Liver (tissue), 9 donors: Measurements from ENCODE around the gene SOHLH1. TPM values are rescaled to one million over a fixed set of nuclear protein-coding genes. Genes with fewer than 3 reads are reported as not detected.

ENCODE experiments used
- DNase-seq: peaks from one replicate; pipeline ENCODE4 v3.0.0-alpha.2; 2017; ENCODE audit warnings: low spot score
- H3K27ac ChIP-seq, 2 donors: one replicate each; pipeline ENCODE4 v1.7.0; 2013; ENCODE audit warnings: inconsistent platforms in 2 of 2, low read length in 2 of 2, control low read depth in 1 of 2, low read depth in 1 of 2, mild to moderate bottlenecking in 1 of 2
- H3K27me3 ChIP-seq, 4 donors: one replicate each; pipeline versions ENCODE4 v1.6.1 to v1.7.0; 2013; ENCODE audit warnings: low read length in 3 of 4, inconsistent platforms in 1 of 4, mild to moderate bottlenecking in 1 of 4, moderate library complexity in 1 of 4; ENCODE audit not compliant: control insufficient read depth in 4 of 4, insufficient read depth in 4 of 4
- H3K36me3 ChIP-seq, 4 donors: one replicate each; pipeline versions ENCODE4 v1.6.1 to v1.7.0; 2013; ENCODE audit warnings: low read length in 3 of 4, mild to moderate bottlenecking in 3 of 4, low read depth in 1 of 4, moderate library complexity in 1 of 4; ENCODE audit not compliant: control insufficient read depth in 4 of 4, insufficient read depth in 3 of 4
- H3K4me1 ChIP-seq, 4 donors: one replicate each; pipeline versions ENCODE4 v1.6.1 to v1.7.0; 2013; ENCODE audit warnings: low read length in 3 of 4, mild to moderate bottlenecking in 3 of 4, moderate library complexity in 1 of 4; ENCODE audit not compliant: control insufficient read depth in 4 of 4, insufficient read depth in 4 of 4
- H3K4me3 ChIP-seq, 3 donors: one replicate each; pipeline versions ENCODE4 v1.6.1 to v1.7.0; 2013; ENCODE audit warnings: low read length in 3 of 3, control low read depth in 1 of 3, low read depth in 1 of 3, mild to moderate bottlenecking in 1 of 3
- H3K9ac ChIP-seq, 2 donors: one replicate each; pipeline ENCODE4 v1.7.0; 2013; ENCODE audit warnings: low read length in 2 of 2, mild to moderate bottlenecking in 2 of 2, moderate library complexity in 2 of 2, control low read depth in 1 of 2, low read depth in 1 of 2
- H3K9me3 ChIP-seq, 4 donors: one replicate each; pipeline versions ENCODE4 v1.6.1 to v1.7.0; 2013; ENCODE audit warnings: low read length in 3 of 4; ENCODE audit not compliant: control insufficient read depth in 4 of 4
- EGR1 ChIP-seq, 2 donors: IDR thresholded peaks; 2 replicates each; pipeline ENCODE4 v1.6.1; 2016 to 2018; ENCODE audit warnings: antibody characterized with exemption in 2 of 2, low read depth in 2 of 2
- FOXA1 ChIP-seq: IDR thresholded peaks from 2 replicates; pipeline ENCODE4 v1.6.1; 2016; ENCODE audit warnings: antibody characterized with exemption
- FOXA2 ChIP-seq: IDR thresholded peaks from 2 replicates; pipeline ENCODE4 v1.6.1; 2016; ENCODE audit warnings: antibody characterized with exemption
- GABPA ChIP-seq, 2 donors: IDR thresholded peaks in 1 of 2; conservative IDR thresholded peaks in 1 of 2; 2 replicates each; pipeline ENCODE4 v1.6.1; 2016; ENCODE audit warnings: antibody characterized with exemption in 2 of 2, mild to moderate bottlenecking in 1 of 2, moderate library complexity in 1 of 2
- HNF4A ChIP-seq, 2 donors: conservative IDR thresholded peaks; 2 replicates each; pipeline ENCODE4 v1.6.1; 2016; ENCODE audit warnings: antibody characterized with exemption in 2 of 2, mild to moderate bottlenecking in 2 of 2
- HNF4G ChIP-seq: IDR thresholded peaks from 2 replicates; pipeline ENCODE4 v1.6.1; 2016; ENCODE audit warnings: antibody characterized with exemption
- JUND ChIP-seq, 2 donors: IDR thresholded peaks; 2 replicates each; pipeline ENCODE4 v1.6.1; 2016; ENCODE audit warnings: antibody characterized with exemption in 2 of 2
- NR2F2 ChIP-seq: IDR thresholded peaks from 2 replicates; pipeline ENCODE4 v1.6.1; 2016; ENCODE audit warnings: antibody characterized with exemption
- RAD21 ChIP-seq, 2 donors: IDR thresholded peaks; 2 replicates each; pipeline ENCODE4 v1.6.1; 2016; ENCODE audit warnings: antibody characterized with exemption in 2 of 2, mild to moderate bottlenecking in 2 of 2
- RXRA ChIP-seq, 2 donors: IDR thresholded peaks; 2 replicates each; pipeline ENCODE4 v1.6.1; 2017 to 2018; ENCODE audit warnings: antibody characterized with exemption in 2 of 2, mild to moderate bottlenecking in 1 of 2
- SP1 ChIP-seq: IDR thresholded peaks from 2 replicates; pipeline ENCODE4 v1.6.1; 2018; ENCODE audit warnings: antibody characterized with exemption, mild to moderate bottlenecking
- TAF1 ChIP-seq: conservative IDR thresholded peaks from 2 replicates; pipeline ENCODE4 v1.6.1; 2016; ENCODE audit warnings: antibody characterized with exemption, mild to moderate bottlenecking
- YY1 ChIP-seq: IDR thresholded peaks from 2 replicates; pipeline ENCODE4 v1.6.1; 2016; ENCODE audit warnings: antibody characterized with exemption, mild to moderate bottlenecking
- WGBS: extraction: QIAGEN DNeasy Blood & Tissue Kit; methylation state at CpG from one replicate; pipeline ENCODE4 v1.1.7; 2013; 5-methylcytosine and 5-hydroxymethylcytosine counted together
- polyA plus RNA-seq, 2 donors: library from polyadenylated mRNA; stranded (reverse) in 1 of 2; unstranded in 1 of 2; fragments of 200-250 nt in 1 of 2; fragments of >200 nt in 1 of 2; fragmentation: Nextera tagmentation in 1 of 2; extraction: Ambion mirVana in 1 of 2; gene quantifications; one replicate each; pipeline versions ENCODE4 v1.2.1 to v1.2.3, GENCODE V29; 2013 to 2015
- total RNA-seq, 2 donors: library from RNA; depleted of rRNA; stranded (reverse); fragments of >200 nt; gene quantifications; one replicate each; pipeline ENCODE4 v1.2.3, GENCODE V29; 2014
- TF ChIP-seq, protein P1 (sequence below): fragments of 150-350 bp; IDR thresholded peaks from 2 replicates; pipeline ENCODE4 v1.5.1; 2017; ENCODE audit warnings: improper control_type of control experiment, low read depth, low read length; ENCODE audit not compliant: missing input control
- TF ChIP-seq, protein P2 (sequence below): IDR thresholded peaks from 2 replicates; pipeline ENCODE4 v1.6.1; 2016; ENCODE audit warnings: antibody characterized with exemption
- TF ChIP-seq, protein P3 (sequence below): IDR thresholded peaks from 2 replicates; pipeline ENCODE4 v1.6.1; 2016; ENCODE audit warnings: antibody characterized with exemption
- TF ChIP-seq, protein P4 (sequence below): IDR thresholded peaks from 2 replicates; pipeline ENCODE4 v1.6.1; 2016; ENCODE audit warnings: antibody characterized with exemption
- TF ChIP-seq, protein P5 (sequence below): IDR thresholded peaks from 2 replicates; pipeline ENCODE4 v1.6.1; 2016; ENCODE audit warnings: antibody characterized with exemption, mild to moderate bottlenecking
- donor health status: healthy.
- donor health status: healthy.
- donor health status: healthy.
- donor health status: healthy.
- donor health status: healthy.

SOHLH1 gene
- total and polyA plus RNA-seq, 4 donors = not detected

DNA sequence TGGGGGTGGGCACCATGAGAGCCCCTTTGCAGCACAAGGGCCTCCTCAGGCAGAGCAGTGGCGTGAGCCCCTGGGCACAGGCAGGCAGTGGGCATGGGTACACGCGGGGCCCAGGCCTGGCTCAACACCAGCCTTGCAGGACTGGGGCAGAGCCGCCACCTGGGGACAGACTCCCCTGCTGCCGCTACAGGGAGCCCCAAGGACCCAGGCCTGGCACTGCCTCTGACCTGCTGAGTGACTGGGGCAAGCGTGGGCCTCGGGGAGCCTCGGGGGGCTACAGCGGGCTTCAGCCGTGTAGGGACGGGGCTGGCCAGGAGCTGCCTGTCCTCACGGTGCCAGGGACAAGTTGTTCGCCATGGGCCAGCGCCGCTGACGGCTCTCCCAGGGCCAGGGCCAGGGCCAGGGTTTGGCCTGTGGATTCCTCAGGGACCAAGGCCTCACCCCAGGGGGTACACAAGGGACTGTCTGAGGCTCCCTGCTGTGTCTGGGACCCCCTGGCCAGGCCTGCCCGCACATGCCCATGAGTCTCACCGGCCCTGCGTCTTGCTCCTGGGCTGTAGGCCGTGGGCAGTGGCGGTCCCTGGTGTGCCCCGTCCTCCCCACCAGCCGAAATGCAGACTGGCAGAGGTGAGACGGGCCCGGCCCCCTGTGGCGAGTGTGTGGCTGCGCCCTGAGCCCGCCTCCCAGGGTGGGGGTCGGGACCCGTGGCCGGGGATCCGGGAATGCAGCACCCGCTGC is 45.2 kb upstream of the SOHLH1 start:
- no peaks in the 10 kb centered on the region for H3K9me3 ChIP-seq
- no peaks in the 10 kb centered on the region for H3K4me1 ChIP-seq
- no peak for DNase-seq
- peaks cover 0 to 3% (median under 1%) of the 10 kb centered on the region in 4 donors for H3K27me3 ChIP-seq
- H3K36me3 ChIP-seq = no peaks in the 10 kb centered on the region
- H3K27ac ChIP-seq = no peak overlapping the region
- TF ChIP-seq SP1 = no peak
- no peak for TF ChIP-seq RXRA (IDR thresholded peaks at IDR 0.05)
- TF ChIP-seq HNF4A (conservative IDR thresholded peaks at IDR 0.05) = no peak
- no peak for TF ChIP-seq TAF1
- TF ChIP-seq FOXA1 = no peak
- no peak for TF ChIP-seq FOXA2
- TF ChIP-seq JUND (IDR thresholded peaks at IDR 0.05) = no peak
- TF ChIP-seq, protein P1, sequence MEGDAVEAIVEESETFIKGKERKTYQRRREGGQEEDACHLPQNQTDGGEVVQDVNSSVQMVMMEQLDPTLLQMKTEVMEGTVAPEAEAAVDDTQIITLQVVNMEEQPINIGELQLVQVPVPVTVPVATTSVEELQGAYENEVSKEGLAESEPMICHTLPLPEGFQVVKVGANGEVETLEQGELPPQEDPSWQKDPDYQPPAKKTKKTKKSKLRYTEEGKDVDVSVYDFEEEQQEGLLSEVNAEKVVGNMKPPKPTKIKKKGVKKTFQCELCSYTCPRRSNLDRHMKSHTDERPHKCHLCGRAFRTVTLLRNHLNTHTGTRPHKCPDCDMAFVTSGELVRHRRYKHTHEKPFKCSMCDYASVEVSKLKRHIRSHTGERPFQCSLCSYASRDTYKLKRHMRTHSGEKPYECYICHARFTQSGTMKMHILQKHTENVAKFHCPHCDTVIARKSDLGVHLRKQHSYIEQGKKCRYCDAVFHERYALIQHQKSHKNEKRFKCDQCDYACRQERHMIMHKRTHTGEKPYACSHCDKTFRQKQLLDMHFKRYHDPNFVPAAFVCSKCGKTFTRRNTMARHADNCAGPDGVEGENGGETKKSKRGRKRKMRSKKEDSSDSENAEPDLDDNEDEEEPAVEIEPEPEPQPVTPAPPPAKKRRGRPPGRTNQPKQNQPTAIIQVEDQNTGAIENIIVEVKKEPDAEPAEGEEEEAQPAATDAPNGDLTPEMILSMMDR = no peak
- no peak for TF ChIP-seq YY1
- no peak for TF ChIP-seq EGR1 (IDR thresholded peaks at IDR 0.05; ENCODE audit: low read depth in 2 of 2)
- no peak for TF ChIP-seq NR2F2
- TF ChIP-seq, protein P2, sequence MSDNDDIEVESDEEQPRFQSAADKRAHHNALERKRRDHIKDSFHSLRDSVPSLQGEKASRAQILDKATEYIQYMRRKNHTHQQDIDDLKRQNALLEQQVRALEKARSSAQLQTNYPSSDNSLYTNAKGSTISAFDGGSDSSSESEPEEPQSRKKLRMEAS = no peak
- TF ChIP-seq GABPA (IDR thresholded peaks at IDR 0.05 in 1 of 2, conservative IDR thresholded peaks at IDR 0.05 in 1 of 2) = no peak
- TF ChIP-seq, protein P3, sequence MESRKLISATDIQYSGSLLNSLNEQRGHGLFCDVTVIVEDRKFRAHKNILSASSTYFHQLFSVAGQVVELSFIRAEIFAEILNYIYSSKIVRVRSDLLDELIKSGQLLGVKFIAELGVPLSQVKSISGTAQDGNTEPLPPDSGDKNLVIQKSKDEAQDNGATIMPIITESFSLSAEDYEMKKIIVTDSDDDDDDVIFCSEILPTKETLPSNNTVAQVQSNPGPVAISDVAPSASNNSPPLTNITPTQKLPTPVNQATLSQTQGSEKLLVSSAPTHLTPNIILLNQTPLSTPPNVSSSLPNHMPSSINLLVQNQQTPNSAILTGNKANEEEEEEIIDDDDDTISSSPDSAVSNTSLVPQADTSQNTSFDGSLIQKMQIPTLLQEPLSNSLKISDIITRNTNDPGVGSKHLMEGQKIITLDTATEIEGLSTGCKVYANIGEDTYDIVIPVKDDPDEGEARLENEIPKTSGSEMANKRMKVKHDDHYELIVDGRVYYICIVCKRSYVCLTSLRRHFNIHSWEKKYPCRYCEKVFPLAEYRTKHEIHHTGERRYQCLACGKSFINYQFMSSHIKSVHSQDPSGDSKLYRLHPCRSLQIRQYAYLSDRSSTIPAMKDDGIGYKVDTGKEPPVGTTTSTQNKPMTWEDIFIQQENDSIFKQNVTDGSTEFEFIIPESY = no peak
- TF ChIP-seq, protein P4, sequence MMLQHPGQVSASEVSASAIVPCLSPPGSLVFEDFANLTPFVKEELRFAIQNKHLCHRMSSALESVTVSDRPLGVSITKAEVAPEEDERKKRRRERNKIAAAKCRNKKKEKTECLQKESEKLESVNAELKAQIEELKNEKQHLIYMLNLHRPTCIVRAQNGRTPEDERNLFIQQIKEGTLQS = no peak
- TF ChIP-seq HNF4G = no peak
- no peak for TF ChIP-seq RAD21 (IDR thresholded peaks at IDR 0.05)
- TF ChIP-seq, protein P5, sequence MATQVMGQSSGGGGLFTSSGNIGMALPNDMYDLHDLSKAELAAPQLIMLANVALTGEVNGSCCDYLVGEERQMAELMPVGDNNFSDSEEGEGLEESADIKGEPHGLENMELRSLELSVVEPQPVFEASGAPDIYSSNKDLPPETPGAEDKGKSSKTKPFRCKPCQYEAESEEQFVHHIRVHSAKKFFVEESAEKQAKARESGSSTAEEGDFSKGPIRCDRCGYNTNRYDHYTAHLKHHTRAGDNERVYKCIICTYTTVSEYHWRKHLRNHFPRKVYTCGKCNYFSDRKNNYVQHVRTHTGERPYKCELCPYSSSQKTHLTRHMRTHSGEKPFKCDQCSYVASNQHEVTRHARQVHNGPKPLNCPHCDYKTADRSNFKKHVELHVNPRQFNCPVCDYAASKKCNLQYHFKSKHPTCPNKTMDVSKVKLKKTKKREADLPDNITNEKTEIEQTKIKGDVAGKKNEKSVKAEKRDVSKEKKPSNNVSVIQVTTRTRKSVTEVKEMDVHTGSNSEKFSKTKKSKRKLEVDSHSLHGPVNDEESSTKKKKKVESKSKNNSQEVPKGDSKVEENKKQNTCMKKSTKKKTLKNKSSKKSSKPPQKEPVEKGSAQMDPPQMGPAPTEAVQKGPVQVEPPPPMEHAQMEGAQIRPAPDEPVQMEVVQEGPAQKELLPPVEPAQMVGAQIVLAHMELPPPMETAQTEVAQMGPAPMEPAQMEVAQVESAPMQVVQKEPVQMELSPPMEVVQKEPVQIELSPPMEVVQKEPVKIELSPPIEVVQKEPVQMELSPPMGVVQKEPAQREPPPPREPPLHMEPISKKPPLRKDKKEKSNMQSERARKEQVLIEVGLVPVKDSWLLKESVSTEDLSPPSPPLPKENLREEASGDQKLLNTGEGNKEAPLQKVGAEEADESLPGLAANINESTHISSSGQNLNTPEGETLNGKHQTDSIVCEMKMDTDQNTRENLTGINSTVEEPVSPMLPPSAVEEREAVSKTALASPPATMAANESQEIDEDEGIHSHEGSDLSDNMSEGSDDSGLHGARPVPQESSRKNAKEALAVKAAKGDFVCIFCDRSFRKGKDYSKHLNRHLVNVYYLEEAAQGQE = no peak
- H3K9ac ChIP-seq = no peak overlapping the region
- no peak overlapping the region for H3K4me3 ChIP-seq
- 84% methylated on average over 33 of the region's 33 CpGs for WGBS
